Subcutaneous abdominal adipose tissue (tissue), 5 donors: ENCODE results near the gene ASTN2.

Source experiments
- H3K27ac ChIP-seq: one replicate; pipeline ENCODE4 v1.7.0; 2013; ENCODE audit warnings: low read depth, mild to moderate bottlenecking, inconsistent platforms, low read length, moderate library complexity
- H3K27me3 ChIP-seq, 5 donors: one replicate each; pipeline ENCODE4 v1.7.0; 2013; ENCODE audit warnings: low read length in 5 of 5, inconsistent platforms in 1 of 5; ENCODE audit not compliant: control insufficient read depth in 5 of 5, insufficient read depth in 4 of 5
- H3K36me3 ChIP-seq, 5 donors: one replicate each; pipeline ENCODE4 v1.7.0; 2013; ENCODE audit warnings: low read length in 5 of 5; ENCODE audit not compliant: control insufficient read depth in 5 of 5, insufficient read depth in 5 of 5
- H3K4me1 ChIP-seq, 5 donors: one replicate each; pipeline ENCODE4 v1.7.0; 2013; ENCODE audit warnings: low read length in 5 of 5, mild to moderate bottlenecking in 3 of 5, moderate library complexity in 1 of 5; ENCODE audit not compliant: control insufficient read depth in 5 of 5, insufficient read depth in 5 of 5
- H3K4me3 ChIP-seq, 5 donors: one replicate each; pipeline ENCODE4 v1.7.0; 2013; ENCODE audit warnings: low read length in 5 of 5, low read depth in 1 of 5
- H3K9ac ChIP-seq, 5 donors: one replicate each; pipeline ENCODE4 v1.7.0; 2013; ENCODE audit warnings: low read length in 5 of 5, mild to moderate bottlenecking in 4 of 5, moderate library complexity in 3 of 5
- H3K9me3 ChIP-seq, 5 donors: one replicate each; pipeline ENCODE4 v1.7.0; 2013; ENCODE audit warnings: low read length in 5 of 5; ENCODE audit not compliant: control insufficient read depth in 5 of 5
- donor health status: healthy.
- donor health status: healthy.
- donor health status: healthy.
- donor health status: healthy.
- donor health status: healthy.

ASTN2 gene

DNA sequence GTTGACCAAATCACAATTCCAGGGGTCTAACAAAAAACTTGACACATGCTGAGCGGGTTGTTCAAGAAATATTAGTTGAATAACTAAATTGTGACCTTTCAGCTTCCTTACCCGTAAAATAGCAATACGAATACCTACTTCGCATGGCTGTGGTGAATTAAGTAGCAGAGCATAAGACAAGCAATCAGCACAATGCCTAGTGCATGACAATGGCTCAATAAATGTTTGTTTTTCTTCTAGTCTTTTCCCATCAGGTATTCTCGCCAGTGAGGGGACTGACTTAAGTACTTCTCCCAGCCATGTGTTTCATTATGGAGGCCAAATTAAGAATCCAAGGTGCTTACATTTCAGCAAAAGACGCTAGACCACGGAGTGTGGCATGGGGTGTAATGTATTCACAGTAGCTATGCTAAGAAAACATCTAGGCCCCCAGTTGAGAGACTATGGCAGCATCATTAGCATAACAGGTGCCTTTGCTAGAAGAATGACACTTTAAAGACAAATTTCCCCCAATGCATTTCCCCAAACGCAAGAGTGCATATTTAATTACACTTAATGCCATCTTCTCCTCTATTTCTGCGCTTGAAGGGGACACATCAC lies 145.9 kb downstream of the ASTN2 start:
- Histone ChIP-seq H3K27me3 (no peaks in the 10 kb centered on the region), H3K27ac (no peak overlapping the region), H3K9ac (no peak overlapping the region), H3K9me3 (no peaks in the 10 kb centered on the region), H3K4me3 (no peak overlapping the region), H3K36me3 (no peaks in the 10 kb centered on the region), H3K4me1 (no peaks in the 10 kb centered on the region)

DNA sequence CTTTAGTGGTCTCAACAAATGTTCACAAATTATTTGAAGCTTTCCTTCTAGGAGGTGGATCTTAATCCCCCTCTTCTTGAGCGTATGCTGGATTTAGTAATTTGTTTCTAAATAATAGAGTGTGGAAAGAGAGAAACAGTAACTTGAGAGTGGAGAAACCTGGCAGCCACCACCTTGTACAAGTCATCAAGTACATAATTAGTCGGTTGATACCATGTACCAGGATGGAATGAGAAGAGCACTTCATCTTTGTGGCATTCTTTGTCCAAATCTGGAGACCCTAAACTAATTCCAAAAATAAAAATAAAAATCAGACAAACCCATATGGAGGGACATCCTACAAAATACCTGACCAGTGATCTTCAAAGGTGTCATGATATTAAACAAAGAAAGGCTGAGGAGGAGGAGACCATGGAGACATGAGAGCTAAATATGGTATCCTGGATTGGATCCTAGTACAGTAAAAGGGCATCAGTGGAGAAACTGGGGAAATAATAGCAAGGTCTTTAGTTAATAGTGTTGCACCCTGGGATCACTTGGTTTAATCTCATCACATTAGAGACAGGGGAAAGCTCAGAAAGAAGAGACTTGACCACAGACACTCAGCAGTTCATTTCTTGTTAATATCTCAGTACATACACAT lies 147.9 kb downstream of the ASTN2 start:
- Histone ChIP-seq H3K27me3 (no peaks in the 10 kb centered on the region), H3K27ac (no peak overlapping the region)

DNA sequence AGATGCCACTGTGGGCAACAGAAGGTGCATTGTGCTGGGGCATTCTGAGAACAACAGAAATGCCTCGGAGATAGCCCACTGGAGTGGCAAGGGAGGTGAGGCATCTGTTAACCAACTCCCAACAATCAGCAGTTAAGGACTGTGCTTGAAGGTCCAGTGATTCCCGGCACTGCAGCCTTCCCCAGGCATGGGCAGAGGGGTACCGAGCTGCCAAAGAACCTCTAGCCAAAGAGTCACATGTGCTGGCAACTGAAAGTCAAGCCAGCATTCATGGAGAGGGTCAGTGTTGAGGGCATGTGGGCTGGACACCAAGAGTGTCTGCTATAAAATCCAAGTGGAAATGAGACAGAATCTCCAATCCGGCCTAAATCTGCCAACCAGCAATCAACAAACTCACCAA lies 149.6 kb downstream of the ASTN2 start:
- Histone ChIP-seq H3K4me1 (no peaks in the 10 kb centered on the region), H3K9ac (no peak overlapping the region), H3K9me3 (no peaks in the 10 kb centered on the region), H3K27me3 (no peaks in the 10 kb centered on the region), H3K27ac (no peak overlapping the region), H3K4me3 (no peak overlapping the region), H3K36me3 (no peaks in the 10 kb centered on the region)

More for the DNA sequence above, 147.9 kb downstream of the ASTN2 start:
- H3K4me3 ChIP-seq, result no peak overlapping the region
- no peaks in the 10 kb centered on the region for H3K36me3 ChIP-seq
- no peak overlapping the region for H3K9ac ChIP-seq
- H3K9me3 ChIP-seq, result no peaks in the 10 kb centered on the region
- H3K4me1 ChIP-seq, result no peaks in the 10 kb centered on the region

DNA sequence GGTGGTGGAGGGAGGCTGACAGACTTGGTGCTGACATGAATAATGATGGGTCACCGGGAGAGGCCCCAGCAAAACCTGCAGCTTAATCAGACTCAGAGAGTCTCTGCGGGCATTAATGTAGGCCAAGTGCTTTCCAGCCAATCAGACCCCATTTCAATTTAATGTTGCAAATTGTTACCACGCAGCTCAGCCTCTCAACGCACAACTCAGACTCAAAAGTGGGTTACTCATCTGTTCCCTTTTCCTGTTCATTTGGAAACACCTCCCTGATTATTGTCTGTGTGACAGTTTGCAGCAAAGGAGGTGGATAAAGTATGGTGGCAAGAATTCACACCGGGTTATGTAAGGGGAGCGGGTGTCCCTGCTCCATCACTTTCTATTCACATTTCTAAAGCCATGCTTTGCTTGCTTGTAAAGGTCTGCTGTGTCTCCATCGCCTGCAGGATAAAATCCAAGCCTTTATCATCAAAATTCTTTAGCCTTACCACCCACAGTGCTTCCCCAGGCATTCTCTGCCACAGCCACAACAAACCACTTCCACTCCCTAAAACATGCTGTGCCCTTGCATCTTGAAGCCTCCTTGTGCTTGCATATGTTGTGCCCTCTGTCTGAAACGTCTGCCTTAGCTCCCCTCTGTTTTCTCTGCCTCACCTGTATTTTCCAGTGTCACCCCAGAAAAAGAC lies 156.5 kb downstream of the ASTN2 start:
- H3K27me3 ChIP-seq, result no peaks in the 10 kb centered on the region
- H3K9me3 ChIP-seq, result no peaks in the 10 kb centered on the region
- H3K9ac ChIP-seq, result no peak overlapping the region
- H3K27ac ChIP-seq, result no peak overlapping the region
- no peaks in the 10 kb centered on the region for H3K4me1 ChIP-seq
- no peak overlapping the region for H3K4me3 ChIP-seq
- no peaks in the 10 kb centered on the region for H3K36me3 ChIP-seq

DNA sequence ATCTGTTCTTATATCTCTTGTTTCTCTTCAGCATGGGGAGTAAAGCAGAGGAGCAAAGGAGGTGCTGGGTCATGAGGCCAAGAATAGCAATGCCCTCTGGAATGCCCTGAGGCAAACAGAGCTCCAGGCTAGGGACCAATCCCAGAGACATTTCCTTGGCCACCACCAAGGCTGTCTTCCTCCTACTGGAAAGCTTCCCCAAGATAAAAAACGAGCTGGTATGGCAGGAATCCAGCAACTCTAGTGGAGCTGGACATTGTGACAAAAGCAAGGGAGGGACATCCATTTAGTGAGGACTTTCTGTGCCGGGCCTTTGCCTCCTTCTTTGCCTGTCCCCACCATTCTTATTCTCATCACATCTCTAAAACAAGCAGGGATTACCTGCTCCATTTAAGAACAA lies 161.6 kb downstream of the ASTN2 start:
- H3K27ac ChIP-seq, result no peak overlapping the region
- no peaks in the 10 kb centered on the region for H3K9me3 ChIP-seq
- no peaks in the 10 kb centered on the region for H3K27me3 ChIP-seq
- H3K4me1 ChIP-seq, result no peaks in the 10 kb centered on the region
- no peak overlapping the region for H3K4me3 ChIP-seq
- H3K9ac ChIP-seq, result no peak overlapping the region
- H3K36me3 ChIP-seq, result no peaks in the 10 kb centered on the region

DNA sequence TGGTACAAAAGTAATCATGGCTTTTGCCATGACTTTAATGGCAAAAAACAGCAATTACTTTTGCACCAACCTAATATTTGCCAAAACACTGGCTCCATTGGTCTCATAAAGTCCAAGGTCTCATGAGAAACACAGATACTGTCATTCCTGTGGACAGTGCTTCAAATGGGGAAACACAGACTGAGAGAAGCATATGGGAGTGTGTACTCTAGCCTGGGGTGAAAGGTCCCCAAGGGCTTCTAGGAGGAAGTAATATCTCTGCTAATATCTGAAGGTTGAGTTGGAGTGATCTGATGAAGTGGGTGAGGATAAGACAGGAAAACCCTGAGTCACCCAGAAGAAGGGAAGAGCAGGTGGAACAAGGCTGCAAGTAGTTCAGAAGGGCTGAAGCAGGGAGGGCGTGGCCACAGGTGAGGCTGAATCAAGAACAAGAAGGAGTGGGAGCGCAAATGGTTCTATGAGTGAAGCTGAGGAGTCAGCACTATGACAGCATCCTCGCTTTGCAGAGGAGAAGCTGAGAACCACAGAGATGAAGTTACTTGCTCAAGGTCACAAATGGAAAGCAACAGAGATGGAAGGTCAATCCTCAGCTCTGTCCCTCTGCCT lies 164.1 kb downstream of the ASTN2 start:
- Histone ChIP-seq H3K9ac (no peak overlapping the region), H3K27ac (no peak overlapping the region), H3K4me3 (no peak overlapping the region), H3K9me3 (no peaks in the 10 kb centered on the region), H3K27me3 (no peaks in the 10 kb centered on the region), H3K36me3 (no peaks in the 10 kb centered on the region), H3K4me1 (no peaks in the 10 kb centered on the region)

DNA sequence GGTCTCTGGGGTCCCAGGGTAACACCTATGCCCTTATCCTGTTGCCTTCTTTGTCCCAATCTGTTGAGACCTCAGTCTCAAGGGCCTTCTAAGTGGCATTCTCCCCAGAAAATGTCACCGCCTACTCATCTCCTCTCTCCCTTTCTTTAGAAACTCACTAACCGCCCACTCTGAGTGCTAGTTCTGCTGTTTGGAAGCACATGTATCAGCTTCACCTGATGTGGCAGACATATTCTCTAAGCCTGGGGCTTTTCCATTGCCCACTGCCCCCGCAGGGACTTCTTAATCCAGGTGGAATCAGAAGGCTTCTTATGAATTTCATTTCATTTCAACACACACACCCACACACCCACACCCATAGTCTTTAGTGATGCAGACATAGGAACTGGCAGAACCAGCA lies 165.1 kb downstream of the ASTN2 start:
- Histone ChIP-seq H3K36me3 (no peaks in the 10 kb centered on the region), H3K9ac (no peak overlapping the region), H3K4me3 (no peak overlapping the region), H3K27ac (no peak overlapping the region), H3K9me3 (peaks cover 0 to under 1% (median 0%) of the 10 kb centered on the region in 5 donors), H3K27me3 (no peaks in the 10 kb centered on the region), H3K4me1 (no peaks in the 10 kb centered on the region)

DNA sequence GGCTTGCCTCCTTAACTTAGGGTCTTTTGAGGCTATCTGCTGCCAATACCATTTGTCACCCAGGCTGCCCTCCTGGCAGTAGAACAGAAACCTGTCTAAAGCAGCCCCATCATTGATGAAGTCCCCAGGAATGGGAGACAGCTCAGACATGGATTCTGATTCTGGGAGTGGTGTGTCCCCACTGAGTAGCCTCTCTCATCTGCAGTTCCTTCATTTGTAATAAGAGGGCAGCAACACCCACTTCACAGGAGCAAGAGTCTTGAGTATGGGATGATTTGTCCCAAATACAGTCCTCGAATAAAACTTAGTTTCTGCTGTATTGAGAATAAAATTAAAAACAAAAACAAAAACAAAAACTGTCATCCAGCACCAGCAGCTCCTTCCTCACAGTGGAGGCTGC lies 167.6 kb downstream of the ASTN2 start:
- no peaks in the 10 kb centered on the region for H3K27me3 ChIP-seq
- H3K27ac ChIP-seq, result no peak overlapping the region
- no peaks in the 10 kb centered on the region for H3K36me3 ChIP-seq
- H3K9me3 ChIP-seq, result peaks cover 0 to 3% (median 0%) of the 10 kb centered on the region in 5 donors
- H3K4me3 ChIP-seq, result no peak overlapping the region
- no peak overlapping the region for H3K9ac ChIP-seq
- H3K4me1 ChIP-seq, result no peaks in the 10 kb centered on the region

DNA sequence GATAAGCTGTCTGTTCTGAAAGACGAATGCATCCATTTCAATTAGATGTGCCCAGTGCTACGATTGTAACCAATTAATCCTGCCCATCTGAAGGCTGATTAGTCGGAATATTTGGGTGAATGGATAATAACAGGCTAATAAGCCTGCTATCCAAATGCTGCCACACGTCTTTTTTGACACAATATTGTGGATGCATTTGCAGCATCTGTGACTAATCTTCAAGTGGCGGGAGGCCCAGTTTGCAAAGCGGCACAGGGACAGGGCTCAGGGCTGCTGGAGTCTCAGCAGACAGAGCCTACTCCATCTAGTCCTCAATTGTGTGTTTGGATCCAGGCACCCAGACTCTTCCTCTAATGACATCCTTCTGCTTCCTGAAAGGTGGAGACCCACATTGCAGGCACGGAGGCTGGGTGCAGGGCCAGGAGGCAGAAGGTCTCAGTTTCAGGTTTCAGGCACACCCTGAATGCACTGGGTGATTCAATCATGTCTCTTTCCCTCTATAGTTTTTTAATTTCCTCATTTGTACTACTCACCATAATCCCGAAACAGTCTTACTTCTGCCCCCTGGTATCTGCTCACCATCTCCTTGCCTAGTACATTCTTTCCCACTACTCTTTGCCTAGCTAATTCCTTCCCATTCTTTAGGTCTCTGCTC lies 169.6 kb downstream of the ASTN2 start:
- no peak overlapping the region for H3K27ac ChIP-seq
- H3K9ac ChIP-seq, result no peak overlapping the region
- H3K36me3 ChIP-seq, result no peaks in the 10 kb centered on the region

DNA sequence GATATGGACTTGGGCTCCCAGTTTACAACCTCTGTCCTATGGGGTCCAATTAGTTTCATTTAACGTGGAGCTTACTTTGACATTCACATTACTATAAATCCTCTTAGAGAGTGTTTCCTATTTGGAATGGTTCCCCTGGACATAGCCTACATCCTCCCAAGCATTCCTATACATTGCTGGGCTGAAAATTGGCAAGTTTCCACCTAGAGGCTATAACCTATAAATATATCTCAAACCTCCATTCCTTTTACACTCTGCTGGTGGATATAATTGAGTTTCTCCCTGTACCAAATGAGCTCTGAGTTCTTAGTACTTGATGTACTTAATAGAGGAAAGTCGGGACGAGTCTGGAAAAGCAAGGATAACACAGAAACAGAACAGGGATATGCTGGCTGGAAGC lies 172.8 kb downstream of the ASTN2 start:
- no peak overlapping the region for H3K4me3 ChIP-seq
- H3K9ac ChIP-seq, result no peak overlapping the region
- H3K27ac ChIP-seq, result no peak overlapping the region
- H3K27me3 ChIP-seq, result no peaks in the 10 kb centered on the region
- H3K4me1 ChIP-seq, result no peaks in the 10 kb centered on the region
- peaks cover 0 to 3% (median 0%) of the 10 kb centered on the region in 5 donors for H3K9me3 ChIP-seq
- no peaks in the 10 kb centered on the region for H3K36me3 ChIP-seq

More for the DNA sequence above, 169.6 kb downstream of the ASTN2 start:
- Histone ChIP-seq H3K9me3 (peaks cover 0 to 3% (median 0%) of the 10 kb centered on the region in 5 donors), H3K4me1 (no peaks in the 10 kb centered on the region), H3K27me3 (no peaks in the 10 kb centered on the region), H3K4me3 (no peak overlapping the region)
